Keratinocyte (primary cell): Measurements from ENCODE around the gene HTRA3. TPM values are rescaled to one million over a fixed set of nuclear protein-coding genes. Genes with fewer than 3 reads are reported as not detected.

Source experiments
- DNase-seq: peaks from one replicate; pipeline ENCODE4 v3.0.0-alpha.2; 2011; ENCODE audit warnings: low read depth, missing footprints, low spot score
- FAIRE-seq: peaks from 2 replicates; lab custom pipeline; 2011; peaks lifted over from hg19 to GRCh38; lab: Jason Lieb, UNC
- H2AFZ ChIP-seq: 2 replicates; pipeline ENCODE4 v1.6.0; 2012; ENCODE audit warnings: low read length, control low read depth, inconsistent platforms; ENCODE audit not compliant: control insufficient read depth
- H3K27ac ChIP-seq: 2 replicates; pipeline ENCODE4 v1.5.1; 2011; ENCODE audit warnings: low read length; ENCODE audit not compliant: control insufficient read depth, insufficient read depth
- H3K27me3 ChIP-seq: 3 replicates; pipeline ENCODE4 v1.6.0; 2011; ENCODE audit warnings: low read length; ENCODE audit not compliant: control insufficient read depth, insufficient read depth; ENCODE audit errors: extremely low read depth
- H3K36me3 ChIP-seq, 2 experiments: 2 replicates in 1 of 2; 3 replicates in 1 of 2; pipeline ENCODE4 v1.5.1; 2011; ENCODE audit warnings: low read length in 2 of 2, mild to moderate bottlenecking in 1 of 2; ENCODE audit not compliant: control insufficient read depth in 2 of 2, insufficient read depth in 2 of 2; ENCODE audit errors: extremely low read depth in 1 of 2
- H3K4me1 ChIP-seq: 3 replicates; pipeline ENCODE4 v1.5.1; 2011; ENCODE audit warnings: low read length; ENCODE audit not compliant: control insufficient read depth, insufficient read depth; ENCODE audit errors: extremely low read depth
- H3K4me2 ChIP-seq: 3 replicates; pipeline ENCODE4 v1.6.0; 2011; ENCODE audit warnings: low read depth, low read length; ENCODE audit not compliant: control insufficient read depth, insufficient read depth; ENCODE audit errors: extremely low read depth
- H3K4me3 ChIP-seq, 3 experiments: fragments of 200-600 bp in 1 of 3; sonication (generic) in 1 of 3; 2 replicates in 2 of 3; 3 replicates in 1 of 3; pipeline ENCODE4 v1.5.1; 2011 to 2016; ENCODE audit warnings: low read length in 3 of 3, mild to moderate bottlenecking in 3 of 3, control low read depth in 2 of 3, inconsistent platforms in 1 of 3, low read depth in 1 of 3, mixed read lengths in 1 of 3, mixed run types in 1 of 3, moderate library complexity in 1 of 3; ENCODE audit not compliant: control insufficient read depth in 2 of 3, insufficient read depth in 2 of 3; ENCODE audit errors: extremely low read depth in 1 of 3
- H3K79me2 ChIP-seq: 2 replicates; pipeline ENCODE4 v1.6.0; 2012; ENCODE audit warnings: low read length; ENCODE audit not compliant: control insufficient read depth, insufficient read depth
- H3K9ac ChIP-seq: 3 replicates; pipeline ENCODE4 v1.6.0; 2011; ENCODE audit warnings: low read length; ENCODE audit not compliant: control insufficient read depth, insufficient read depth; ENCODE audit errors: extremely low read depth
- H3K9me1 ChIP-seq: 3 replicates; pipeline ENCODE4 v1.6.0; 2011; ENCODE audit warnings: low read length; ENCODE audit not compliant: control insufficient read depth, insufficient read depth; ENCODE audit errors: extremely low read depth
- H3K9me3 ChIP-seq: 2 replicates; pipeline ENCODE4 v1.5.1; 2012; ENCODE audit warnings: low read depth, low read length; ENCODE audit not compliant: control insufficient read depth
- H4K20me1 ChIP-seq: 3 replicates; pipeline ENCODE4 v1.6.0; 2011; ENCODE audit warnings: low read length; ENCODE audit not compliant: control insufficient read depth, insufficient read depth; ENCODE audit errors: extremely low read depth
- EZH2 ChIP-seq: IDR thresholded peaks from one replicate; pipeline ENCODE4 v1.6.1; 2012; ENCODE audit warnings: inconsistent platforms, mild to moderate bottlenecking, low read length, moderate library complexity
- dilution Hi-C: fragments of 300-500 bp; cut with MboI; formaldehyde crosslinking; loops from one replicate; pipeline ENCODE4 v1.7.0; 2020; ENCODE audit warnings: low sequenced_read_pairs; ENCODE audit not compliant: extremely low pct_ligation_motif_present
- polyA plus RNA-seq, 5 experiments: library from polyadenylated mRNA; depleted of rRNA in 3 of 5; stranded (reverse) in 3 of 5; stranded (forward) in 1 of 5; unstranded in 1 of 5; fragments of >200 nt; gene quantifications; 1 replicate in 1 of 5; 2 replicates in 3 of 5; 3 replicates in 1 of 5; pipeline versions ENCODE4 v1.2.1 to v1.2.3, GENCODE V29; 2011 to 2012; ENCODE audit warnings: missing spikeins in 2 of 5, low read depth in 1 of 5, low replicate concordance in 1 of 5
- TF ChIP-seq, protein P1 (sequence below), 3 experiments: IDR thresholded peaks in 1 of 3; conservative IDR thresholded peaks in 1 of 3; optimal IDR thresholded peaks in 1 of 3; 2 replicates in 2 of 3; 3 replicates in 1 of 3; pipeline versions ENCODE3 to v1.5.1; 2011; ENCODE audit warnings: low read length in 3 of 3, mild to moderate bottlenecking in 3 of 3, moderate library complexity in 2 of 3, control low read depth in 1 of 3, inconsistent platforms in 1 of 3; ENCODE audit not compliant: insufficient read depth in 2 of 3; ENCODE audit errors: extremely low read depth in 1 of 3

Gene HTRA3
- polyA plus RNA-seq, 1 donor (not counting 4 experiments of a cell fraction or from before 2014, with no cell fraction given), result not detected

DNA sequence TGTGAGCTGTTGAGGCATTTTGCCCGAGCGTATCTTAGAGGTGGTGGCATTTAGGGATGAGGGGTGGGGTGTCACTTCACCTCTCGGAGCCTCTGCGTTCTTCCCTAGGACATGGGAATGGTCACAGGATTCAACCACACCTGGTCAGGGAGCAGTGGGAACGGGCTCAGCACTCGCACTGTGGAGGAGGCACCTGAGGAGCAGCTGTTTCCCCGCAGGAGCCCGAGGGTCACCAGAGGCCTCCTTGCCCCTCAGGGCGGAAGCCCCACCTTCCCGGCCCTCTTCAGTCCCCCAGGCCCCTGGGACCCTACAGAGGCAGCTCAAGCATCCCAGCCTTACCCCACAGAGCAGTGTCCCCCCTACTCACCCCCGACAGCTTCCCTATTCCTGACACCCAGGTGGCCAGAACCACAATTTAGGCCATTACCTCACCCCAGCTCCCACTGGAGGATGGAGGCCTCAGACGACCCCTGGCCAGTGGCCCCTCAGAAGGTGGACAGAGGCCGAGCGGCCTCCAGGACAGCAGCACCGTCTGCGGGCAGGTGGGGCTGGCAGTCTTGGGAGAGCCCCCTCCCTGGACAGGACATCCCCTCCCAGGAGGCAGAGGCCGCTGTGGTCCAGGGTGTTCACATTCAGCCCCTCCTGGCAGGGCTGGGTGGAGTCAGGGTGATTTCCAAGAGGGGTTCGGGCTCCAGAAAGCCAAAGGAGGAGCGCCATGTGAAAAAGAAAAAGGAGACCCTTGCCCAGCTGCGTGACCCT, 4.2 kb upstream of the HTRA3 start:
- Histone ChIP-seq H3K27me3 (peaks cover 21% of the 10 kb centered on the region), H3K9me1 (no peaks in the 10 kb centered on the region), H3K4me3 (no peak overlapping the region), H2AFZ (no peak overlapping the region), H3K4me1 (no peaks in the 10 kb centered on the region), H3K36me3 (no peaks in the 10 kb centered on the region), H3K79me2 (no peaks in the 10 kb centered on the region), H3K27ac (no peak overlapping the region), H3K9me3 (no peaks in the 10 kb centered on the region), H4K20me1 (no peaks in the 10 kb centered on the region), H3K4me2 (no peak overlapping the region), H3K9ac (no peak overlapping the region)
- FAIRE-seq, result no peak
- dilution Hi-C loops, result loop anchor here (25.0 kb wide), 1 partner anchor 147 kb away; no protein-coding TSS in a partner anchor
- TF ChIP-seq EZH2, result no peak
- TF ChIP-seq, protein P1, sequence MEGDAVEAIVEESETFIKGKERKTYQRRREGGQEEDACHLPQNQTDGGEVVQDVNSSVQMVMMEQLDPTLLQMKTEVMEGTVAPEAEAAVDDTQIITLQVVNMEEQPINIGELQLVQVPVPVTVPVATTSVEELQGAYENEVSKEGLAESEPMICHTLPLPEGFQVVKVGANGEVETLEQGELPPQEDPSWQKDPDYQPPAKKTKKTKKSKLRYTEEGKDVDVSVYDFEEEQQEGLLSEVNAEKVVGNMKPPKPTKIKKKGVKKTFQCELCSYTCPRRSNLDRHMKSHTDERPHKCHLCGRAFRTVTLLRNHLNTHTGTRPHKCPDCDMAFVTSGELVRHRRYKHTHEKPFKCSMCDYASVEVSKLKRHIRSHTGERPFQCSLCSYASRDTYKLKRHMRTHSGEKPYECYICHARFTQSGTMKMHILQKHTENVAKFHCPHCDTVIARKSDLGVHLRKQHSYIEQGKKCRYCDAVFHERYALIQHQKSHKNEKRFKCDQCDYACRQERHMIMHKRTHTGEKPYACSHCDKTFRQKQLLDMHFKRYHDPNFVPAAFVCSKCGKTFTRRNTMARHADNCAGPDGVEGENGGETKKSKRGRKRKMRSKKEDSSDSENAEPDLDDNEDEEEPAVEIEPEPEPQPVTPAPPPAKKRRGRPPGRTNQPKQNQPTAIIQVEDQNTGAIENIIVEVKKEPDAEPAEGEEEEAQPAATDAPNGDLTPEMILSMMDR (optimal IDR thresholded peaks at IDR 0.05 in 1 of 3, IDR thresholded peaks at IDR 0.05 in 1 of 3, conservative IDR thresholded peaks at IDR 0.05 in 1 of 3; ENCODE audit: extremely low read depth in 1 of 3, insufficient read depth in 2 of 3, low read length in 3 of 3), result no peak
- no peak for DNase-seq

DNA sequence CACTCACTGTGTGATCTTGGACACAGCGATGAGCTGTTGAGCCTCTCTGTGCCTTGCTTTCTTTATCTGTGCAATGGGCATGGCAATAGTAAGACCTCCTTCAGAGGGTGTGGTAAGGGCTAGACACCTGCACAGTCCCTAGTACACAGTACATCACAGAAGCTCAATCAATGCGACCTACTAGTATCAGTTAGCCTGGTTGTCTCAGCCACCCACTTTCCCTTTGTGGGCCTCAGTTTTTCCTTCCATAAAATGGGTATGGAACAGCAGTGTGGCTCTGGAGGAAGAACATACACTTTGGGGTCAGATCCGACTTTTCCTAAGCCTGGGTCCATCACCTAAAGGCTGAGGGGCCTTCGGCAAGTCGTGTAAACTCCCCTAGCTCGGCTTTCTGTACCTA, 3.5 kb upstream of the HTRA3 start:
- dilution Hi-C loops, result loop anchor here (25.0 kb wide), 1 partner anchor 146 kb away; no protein-coding TSS in a partner anchor
- H3K9me3 ChIP-seq, result no peaks in the 10 kb centered on the region
- no peak overlapping the region for H3K4me2 ChIP-seq
- no peaks in the 10 kb centered on the region for H3K79me2 ChIP-seq
- H3K27me3 ChIP-seq, result peaks cover 28% of the 10 kb centered on the region
- H2AFZ ChIP-seq, result no peak overlapping the region
- DNase-seq (no peak), FAIRE-seq (no peak)
- no peak for TF ChIP-seq EZH2
- TF ChIP-seq, protein P1 (optimal IDR thresholded peaks at IDR 0.05 in 1 of 3, IDR thresholded peaks at IDR 0.05 in 1 of 3, conservative IDR thresholded peaks at IDR 0.05 in 1 of 3; ENCODE audit: extremely low read depth in 1 of 3, insufficient read depth in 2 of 3, low read length in 3 of 3), result no peak
- H3K9ac ChIP-seq, result no peak overlapping the region
- H3K9me1 ChIP-seq, result no peaks in the 10 kb centered on the region
- no peak overlapping the region for H3K4me3 ChIP-seq
- no peaks in the 10 kb centered on the region for H3K36me3 ChIP-seq
- H4K20me1 ChIP-seq, result no peaks in the 10 kb centered on the region
- H3K27ac ChIP-seq, result no peak overlapping the region
- H3K4me1 ChIP-seq, result no peaks in the 10 kb centered on the region
